HG02884 (cell line): ENCODE measurements around the gene MBD6.
"Not testable (repeated sequence)": the region's sequence is repeated elsewhere in the genome, so short reads cannot be mapped to it uniquely, and the experiment has no call there.

ENCODE experiments used
- ATAC-seq: cut with Tn5 transposase; IDR thresholded peaks from one replicate; pipeline ENCODE4 v1.9.1; 2021; ENCODE audit warnings: mild to moderate bottlenecking, moderate library complexity; ENCODE audit not compliant: unreplicated experiment

Gene MBD6

GRCh38 chr12:57514720-57515407 is 7.8 kb upstream of the MBD6 start:
- no peak for ATAC-seq

- ATAC-seq: no peak
These were observed 7.2 kb upstream of the MBD6 start for GRCh38 chr12:57515408-57515933.

GRCh38 chr12:57515934-57516541 is 6.6 kb upstream of the MBD6 start:
- ATAC-seq: no peak

- ATAC-seq: no peak
These were observed 5.9 kb upstream of the MBD6 start for GRCh38 chr12:57516617-57517153.

- ATAC-seq: no peak
These were observed 5.4 kb upstream of the MBD6 start for GRCh38 chr12:57517187-57517586.

GRCh38 chr12:57517718-57518117 is 4.9 kb upstream of the MBD6 start:
- ATAC-seq: not testable (repeated sequence)

- no peak for ATAC-seq
These were observed 4.3 kb upstream of the MBD6 start for GRCh38 chr12:57518176-57518919.

GRCh38 chr12:57518920-57519795 is 3.5 kb upstream of the MBD6 start:
- ATAC-seq: no peak

- ATAC-seq: peak; percentile 5
These were observed 2.9 kb upstream of the MBD6 start for GRCh38 chr12:57519796-57520052.

GRCh38 chr12:57520053-57520818 is 2.4 kb upstream of the MBD6 start, which contains the start of gene DDIT3:
DDIT3 (minus strand) TSS chr12:57520514; CDS start chr12:57517406, 3,108 bp downstream.
- peak; percentile 67 for ATAC-seq

- ATAC-seq: no peak
These were observed 1.1 kb upstream of the MBD6 start for GRCh38 chr12:57521525-57522010.

GRCh38 chr12:57522887-57523705 is 472 bp downstream of the MBD6 start:
- no peak for ATAC-seq

- ATAC-seq: no peak
These were observed 1.3 kb downstream of the MBD6 start for GRCh38 chr12:57523706-57524614.

GRCh38 chr12:57524814-57525614 is 2.4 kb downstream of the MBD6 start:
- no peak for ATAC-seq

- no peak for ATAC-seq
These were observed 3.2 kb downstream of the MBD6 start for GRCh38 chr12:57525615-57526383.

- no peak for ATAC-seq
These were observed 4.0 kb downstream of the MBD6 start for GRCh38 chr12:57526477-57527126.
